Stimulated activated CD8-positive, alpha-beta memory T cell treated with anti-CD3 and anti-CD28 coated beads, Interleukin-2, amount 100 ng/mL, for 1 hour (primary cell): ENCODE measurements around the gene CTNNA1.

Experiments used
- DNase-seq, 2 donors: peaks; one replicate each; pipeline ENCODE4 v3.0.0-alpha.2; 2020; ENCODE audit warnings: low read depth in 2 of 2

The CTNNA1 gene

DNA sequence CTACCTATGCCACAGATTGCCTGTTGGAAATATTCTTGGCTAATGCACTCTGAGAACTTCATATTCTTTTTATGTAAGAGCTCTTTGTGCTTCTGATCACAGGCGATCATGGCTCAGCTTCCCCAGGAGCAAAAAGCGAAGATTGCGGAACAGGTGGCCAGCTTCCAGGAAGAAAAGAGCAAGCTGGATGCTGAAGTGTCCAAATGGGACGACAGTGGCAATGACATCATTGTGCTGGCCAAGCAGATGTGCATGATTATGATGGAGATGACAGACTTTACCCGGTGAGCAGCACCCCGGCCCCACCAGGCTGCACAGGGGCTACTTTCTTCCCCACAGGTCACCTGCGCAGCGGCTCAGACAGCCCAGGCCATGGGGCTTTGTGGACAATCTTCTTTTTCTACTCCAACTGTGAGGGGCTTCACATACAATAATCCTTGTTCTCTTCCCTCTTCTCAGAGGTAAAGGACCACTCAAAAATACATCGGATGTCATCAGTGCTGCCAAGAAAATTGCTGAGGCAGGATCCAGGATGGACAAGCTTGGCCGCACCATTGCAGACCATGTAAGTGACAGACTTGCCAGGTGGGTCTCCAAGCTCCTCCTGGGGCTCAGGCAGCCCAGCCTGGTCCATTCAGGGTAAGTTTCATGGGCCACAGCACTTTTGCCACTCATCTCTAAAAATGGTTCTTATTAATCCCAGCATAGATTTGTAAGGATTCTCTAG, 177.3 kb downstream of the CTNNA1 start:
- DNase-seq, result no peak

DNA sequence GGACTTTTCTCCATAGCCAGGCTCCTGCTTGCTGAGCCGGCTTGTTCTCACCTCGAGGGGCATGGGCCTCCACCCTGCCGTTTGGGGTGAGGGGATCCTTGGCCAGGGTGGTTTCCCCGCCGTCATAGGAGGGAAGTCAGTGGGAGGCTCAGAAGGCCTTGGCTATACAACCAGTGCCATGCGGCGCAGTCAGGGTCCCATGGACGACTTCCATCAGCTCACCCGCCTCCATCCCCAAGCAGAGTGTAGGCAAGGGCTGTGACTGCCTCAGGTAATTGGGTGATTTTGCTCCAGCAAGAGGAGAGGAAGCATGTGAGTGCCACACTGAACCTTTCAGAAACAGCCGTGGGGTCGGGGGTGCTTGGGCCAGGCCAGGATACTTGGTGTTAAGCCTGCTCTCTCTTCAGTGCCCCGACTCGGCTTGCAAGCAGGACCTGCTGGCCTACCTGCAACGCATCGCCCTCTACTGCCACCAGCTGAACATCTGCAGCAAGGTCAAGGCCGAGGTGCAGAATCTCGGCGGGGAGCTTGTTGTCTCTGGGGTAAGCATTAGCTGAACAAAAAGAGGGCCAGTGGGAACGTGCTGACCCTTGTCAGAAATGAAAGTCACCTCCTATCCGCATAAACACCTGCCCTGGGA, 179.1 kb downstream of the CTNNA1 start:
- no peak for DNase-seq

DNA sequence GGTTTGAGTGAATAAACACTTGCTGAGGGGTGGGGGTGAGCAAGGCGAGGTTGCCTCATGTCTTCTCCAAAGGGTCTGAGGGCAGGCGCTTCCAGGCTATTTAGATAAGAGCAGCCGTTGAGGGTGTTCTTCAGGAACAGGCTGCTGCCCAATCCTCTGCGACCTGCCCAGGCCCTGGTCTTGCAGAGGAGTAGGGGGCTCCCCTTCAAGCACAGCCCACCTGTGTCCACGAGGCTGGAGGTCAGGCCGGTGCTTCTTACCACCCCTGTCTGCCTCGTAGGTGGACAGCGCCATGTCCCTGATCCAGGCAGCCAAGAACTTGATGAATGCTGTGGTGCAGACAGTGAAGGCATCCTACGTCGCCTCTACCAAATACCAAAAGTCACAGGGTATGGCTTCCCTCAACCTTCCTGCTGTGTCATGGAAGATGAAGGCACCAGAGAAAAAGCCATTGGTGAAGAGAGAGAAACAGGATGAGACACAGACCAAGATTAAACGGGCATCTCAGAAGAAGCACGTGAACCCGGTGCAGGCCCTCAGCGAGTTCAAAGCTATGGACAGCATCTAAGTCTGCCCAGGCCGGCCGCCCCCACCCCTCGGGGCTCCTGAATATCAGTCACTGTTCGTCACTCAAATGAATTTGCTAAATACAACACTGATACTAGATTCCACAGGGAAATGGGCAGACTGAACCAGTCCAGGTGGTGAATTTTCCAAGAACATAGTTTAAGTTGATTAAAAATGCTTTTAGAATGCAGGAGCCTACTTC, 180.5 kb downstream of the CTNNA1 start:
- no peak for DNase-seq

DNA sequence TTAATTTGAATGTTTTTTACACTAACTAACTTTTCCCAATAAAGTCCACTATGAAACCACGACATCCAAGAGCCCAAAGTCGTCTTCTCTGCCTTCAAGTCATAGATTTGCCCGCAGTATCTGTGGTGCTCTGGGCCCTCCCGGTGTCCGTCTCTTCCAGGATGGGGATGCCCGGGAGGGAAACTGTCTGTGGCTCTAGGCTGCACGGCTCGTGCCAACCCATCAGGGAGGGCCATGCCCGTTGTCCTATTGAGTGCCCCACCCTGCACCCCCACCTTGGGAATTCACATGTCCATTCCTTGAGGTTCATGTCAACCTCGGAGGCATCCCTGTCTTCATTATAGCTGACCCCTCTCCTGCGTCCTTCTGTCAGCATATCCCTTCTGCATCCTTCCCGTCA, 181.7 kb downstream of the CTNNA1 start:
- no peak for DNase-seq

DNA sequence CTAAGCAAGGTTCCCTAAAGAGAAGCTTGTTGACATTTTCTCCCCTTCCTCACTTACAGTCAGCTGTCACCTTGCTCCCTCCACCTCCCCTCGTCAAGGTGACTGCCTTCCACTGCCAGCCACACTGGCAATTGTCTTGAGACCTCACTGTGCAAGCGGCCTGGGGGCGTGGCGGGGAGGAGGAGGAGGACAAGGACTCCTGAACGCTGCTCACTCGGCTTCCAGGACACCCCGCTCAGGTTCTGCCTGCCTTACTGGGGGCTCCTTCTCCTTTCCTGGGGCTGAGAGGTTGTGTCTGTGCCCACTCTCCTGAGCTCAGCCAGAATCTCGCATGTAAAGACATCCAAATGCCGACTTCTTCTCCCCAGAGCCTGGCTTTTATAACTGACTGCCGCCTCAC, 182.2 kb downstream of the CTNNA1 start:
- no peak for DNase-seq

DNA sequence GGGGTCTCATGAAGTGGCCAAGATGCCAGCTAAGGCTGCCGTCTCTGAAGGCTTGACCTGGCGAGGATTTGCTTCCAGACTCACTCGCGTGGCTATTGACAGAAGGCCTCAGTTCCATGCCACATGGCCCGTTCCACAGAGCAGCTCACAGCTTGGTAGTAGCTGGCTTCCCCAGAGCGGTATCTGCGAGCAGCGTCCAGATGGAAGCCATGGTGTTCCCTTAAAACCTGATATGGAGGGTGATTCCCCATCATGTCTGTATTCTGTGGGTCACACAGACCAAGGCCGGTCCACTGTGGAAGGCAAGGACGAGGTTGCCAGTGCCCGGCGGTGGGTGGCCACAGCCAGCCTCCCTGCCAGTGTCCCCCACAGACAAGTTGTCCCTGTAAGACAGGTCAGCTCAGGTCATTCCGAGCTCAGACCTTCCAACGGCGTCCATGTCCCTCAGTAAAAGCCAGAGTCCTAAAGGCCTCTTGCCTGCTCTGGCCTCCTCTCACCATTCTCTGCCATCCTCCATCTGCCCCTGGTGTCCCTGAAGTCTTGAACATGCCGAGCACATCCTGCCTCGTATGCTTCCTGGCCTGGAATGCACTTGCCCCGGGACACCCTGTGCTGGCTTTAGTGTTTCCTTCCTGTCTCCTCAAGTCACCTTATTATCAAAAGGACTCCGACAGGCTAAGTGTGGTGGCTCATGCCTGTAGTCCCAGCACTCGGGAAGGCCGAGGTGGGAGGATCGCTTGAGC, 183.2 kb downstream of the CTNNA1 start:
- no peak for DNase-seq

DNA sequence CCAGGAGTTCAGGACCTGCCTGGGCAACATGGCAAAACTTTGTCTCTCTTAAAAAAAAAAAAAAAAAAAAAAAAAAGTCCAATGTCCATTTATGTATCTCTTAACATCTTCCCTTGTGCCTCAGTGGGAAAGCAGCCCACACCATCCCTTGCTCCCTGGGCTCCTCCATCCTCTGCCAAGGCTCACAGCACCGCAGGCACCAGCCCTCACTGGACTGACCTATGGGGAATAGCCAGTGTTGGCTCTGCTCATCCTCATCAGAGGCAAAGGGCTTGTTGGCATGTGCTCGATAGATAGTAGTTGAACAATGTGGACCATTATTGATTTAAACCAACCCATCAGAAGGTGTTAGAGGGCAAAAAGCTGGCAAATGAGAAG, 183.7 kb downstream of the CTNNA1 start:
- no peak for DNase-seq

DNA sequence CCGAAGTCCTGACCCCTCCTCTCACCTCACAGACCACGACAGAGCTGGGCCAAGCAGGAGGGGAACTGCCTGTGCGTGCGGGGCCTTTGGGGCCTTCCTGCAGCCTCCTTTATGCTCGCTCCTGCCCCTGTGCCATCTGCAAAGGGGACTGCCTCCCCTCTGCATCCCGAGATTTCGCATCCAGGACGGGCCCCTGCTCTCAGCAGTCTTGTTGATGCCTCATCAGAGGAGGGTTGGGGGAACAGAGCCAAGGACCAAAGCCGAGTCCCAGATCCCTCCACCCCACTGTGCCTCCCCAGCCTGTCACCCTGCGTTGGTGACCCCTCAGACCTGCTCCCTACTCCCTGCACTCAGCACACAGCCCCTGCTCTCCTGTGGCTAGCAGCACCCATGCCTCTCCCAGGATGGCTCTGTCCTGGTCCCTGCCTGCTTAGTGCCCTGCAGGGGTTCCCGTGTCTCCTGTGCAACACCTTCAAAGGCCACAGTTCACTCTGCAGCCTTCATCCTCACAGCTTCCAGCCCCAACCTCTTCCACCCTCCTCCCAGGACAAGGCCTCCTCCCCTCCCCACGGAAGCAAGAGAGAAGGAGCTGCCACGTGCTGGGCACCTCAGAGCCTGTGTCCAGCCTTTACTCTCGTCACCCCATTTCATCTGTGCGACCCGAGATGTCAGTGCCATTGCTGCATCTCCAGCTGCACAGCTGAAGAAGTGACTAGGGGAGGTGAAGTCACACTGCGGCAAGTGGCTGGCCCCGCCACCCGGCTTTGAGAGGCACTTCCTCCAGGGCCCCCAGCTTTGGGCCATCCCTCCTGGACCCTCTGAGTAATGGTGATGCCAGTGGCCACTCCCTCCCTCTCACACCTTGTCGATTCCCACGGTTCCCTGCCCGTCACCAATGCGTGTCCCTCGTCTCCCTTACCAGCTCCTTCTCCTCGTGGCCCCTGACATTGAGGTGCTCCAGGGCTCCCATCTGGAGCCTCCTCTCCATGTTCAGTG, 184.5 kb downstream of the CTNNA1 start:
- no peak for DNase-seq

DNA sequence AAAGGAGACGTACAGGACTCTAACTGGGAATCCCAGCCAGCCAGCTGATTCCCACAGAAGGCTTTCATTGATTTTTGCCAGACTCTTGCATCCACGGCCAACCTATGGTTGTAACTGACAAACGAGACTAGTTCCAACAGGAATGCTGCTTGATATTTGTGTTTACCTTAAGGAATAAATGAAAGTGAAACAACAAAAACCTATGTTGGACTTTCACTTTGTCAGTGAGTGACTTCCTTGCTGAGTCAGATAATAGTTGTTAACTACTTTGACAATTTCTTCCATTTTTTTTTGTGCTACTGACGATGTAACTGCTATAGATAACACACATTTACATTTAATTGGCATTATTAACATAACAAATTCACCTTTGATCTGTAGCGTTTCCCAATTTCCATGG, 185.3 kb downstream of the CTNNA1 start:
- DNase-seq, result no peak

DNA sequence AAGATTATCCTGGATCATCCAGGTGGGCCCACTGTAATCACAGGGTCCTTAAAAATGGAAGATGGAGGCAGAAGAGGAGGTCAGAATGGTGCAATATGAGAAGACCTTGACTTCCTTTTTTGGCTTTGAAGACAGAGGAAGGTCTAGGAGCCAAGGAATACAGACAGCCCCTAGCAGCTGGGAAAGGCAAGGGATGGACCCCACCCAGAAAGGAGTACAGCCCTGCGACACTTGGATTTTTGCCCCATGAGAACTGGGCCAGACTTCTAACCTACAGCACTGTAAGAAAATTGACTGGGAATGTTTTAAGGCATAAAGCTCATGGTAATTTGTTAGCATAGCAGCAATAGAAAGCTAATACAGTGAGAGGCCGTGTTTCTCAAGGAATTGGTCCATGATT, 188.8 kb downstream of the CTNNA1 start:
- no peak for DNase-seq

DNA sequence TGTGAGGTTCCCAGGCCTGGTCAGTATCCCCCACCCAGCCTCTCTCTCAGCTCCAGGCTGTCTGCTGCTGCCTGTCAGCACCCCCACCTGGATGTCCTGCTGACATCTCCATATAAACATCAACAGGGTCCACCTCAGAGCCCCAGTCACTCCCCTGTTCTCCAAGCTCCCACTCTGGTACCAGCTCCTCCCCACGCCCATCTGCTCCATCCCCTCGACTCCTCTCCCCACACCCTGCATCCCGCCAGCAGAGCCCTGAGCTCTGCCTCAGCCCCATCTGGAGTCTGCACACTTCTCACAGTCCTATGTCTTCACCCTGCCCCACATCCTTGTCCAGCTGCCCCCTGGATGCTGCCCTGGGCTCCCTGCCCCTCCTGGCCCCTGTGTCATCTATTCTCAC, 189.6 kb downstream of the CTNNA1 start:
- DNase-seq, result no peak

DNA sequence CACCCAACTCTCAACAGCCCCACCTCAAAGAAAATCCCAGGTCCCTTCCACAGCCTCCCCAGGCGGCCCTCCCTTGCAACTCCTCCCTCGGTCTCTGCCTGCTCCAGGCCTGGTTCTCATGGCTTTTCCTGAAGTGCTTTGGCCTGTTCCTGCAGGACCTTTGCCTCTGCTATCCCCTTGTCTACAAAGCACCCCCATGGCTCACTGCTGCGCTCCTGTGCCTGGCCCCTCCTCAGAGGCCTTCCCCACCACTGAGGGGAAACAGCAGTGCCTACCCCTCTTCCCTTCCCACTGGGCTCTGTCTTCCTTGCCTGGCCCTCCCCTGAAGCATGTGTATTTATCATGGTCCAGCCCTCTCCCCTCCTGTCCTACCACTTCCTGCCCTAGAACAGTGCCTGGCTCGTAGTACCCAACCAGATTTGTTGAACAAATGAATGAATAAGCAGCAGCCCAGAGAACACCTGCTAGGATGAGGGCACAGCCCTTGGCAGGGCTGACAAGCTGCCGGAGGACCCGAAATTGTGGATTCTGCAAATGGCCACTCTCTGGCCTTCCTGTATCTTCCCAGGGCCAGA, 190.5 kb downstream of the CTNNA1 start:
- no peak for DNase-seq

DNA sequence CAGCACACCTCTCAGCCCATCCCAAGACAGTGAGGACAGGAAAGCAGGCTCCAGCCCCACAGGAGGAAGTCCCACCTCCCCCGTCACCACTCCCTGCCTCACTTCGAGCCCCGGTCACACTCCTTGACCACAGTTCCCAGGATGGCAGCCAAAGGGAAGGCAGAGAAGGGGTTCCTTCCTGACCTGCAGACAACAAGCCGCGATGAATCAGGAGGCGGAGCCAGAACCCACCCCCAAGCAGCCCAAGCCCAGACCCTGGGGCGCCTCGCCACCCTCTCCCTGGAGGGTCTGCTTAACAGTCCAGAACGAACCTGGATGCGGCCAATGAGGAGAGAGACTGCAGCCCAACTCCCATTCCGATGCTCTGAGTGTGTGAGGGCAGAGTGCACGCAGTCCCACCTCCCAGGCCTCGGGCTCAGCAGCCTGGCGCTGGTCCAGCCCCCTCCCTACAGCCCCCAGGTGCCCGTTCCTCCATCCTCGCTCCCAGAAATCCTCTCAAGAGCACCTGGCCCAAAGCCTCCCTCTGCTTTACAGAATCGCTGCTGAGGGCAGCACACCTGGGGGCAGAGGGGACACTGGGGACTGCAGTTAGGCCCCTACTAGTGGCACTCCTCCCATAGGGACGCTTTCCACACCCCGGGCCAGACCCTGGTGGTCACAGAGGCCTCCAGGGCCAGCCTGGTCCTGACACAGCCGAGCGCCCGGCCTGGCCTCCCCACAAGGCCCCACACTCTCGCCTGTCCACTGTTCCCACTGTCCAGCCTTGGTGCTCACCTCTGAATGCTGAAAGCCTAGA, 191.5 kb downstream of the CTNNA1 start:
- DNase-seq, result no peak

DNA sequence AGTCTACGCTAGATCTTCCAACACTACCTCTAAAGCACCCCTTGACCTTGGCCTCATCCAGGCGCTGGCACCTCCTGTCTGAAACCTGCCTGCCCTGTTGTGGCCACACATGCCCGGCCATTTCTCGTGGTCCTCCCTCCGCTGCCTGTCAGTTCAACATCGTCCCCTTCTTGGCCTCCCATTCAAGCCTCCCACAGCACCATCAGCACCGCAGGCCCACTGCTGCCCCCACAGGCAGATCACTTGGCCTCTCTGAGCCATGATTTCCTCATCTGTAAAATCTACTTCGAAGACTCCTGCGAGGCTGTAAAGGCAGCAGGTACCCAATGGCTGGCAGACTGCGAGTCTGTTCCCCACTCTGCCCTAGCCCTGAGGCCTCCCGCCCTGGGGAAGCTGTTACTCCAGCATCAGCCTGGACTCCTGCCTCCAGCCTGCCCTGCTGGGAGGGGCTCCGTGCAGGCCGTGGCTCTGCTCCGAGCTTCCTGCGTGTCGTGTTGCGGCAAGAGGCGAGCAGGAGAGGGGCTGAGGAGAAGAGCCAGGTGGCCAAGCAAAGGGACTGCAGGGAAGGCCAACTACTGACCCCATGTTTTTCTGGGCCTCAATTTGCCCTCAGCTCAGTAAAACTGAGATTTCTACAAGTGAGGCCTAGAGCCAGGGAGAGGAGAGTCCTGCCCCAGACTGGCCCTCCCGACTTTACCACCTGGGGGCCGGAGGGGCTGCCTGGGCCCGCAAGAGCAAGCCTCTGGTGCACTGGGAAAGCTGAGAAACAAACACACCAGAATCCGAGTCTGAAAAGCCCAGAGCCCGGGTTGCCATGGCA, 192.4 kb downstream of the CTNNA1 start:
- DNase-seq, result no peak

DNA sequence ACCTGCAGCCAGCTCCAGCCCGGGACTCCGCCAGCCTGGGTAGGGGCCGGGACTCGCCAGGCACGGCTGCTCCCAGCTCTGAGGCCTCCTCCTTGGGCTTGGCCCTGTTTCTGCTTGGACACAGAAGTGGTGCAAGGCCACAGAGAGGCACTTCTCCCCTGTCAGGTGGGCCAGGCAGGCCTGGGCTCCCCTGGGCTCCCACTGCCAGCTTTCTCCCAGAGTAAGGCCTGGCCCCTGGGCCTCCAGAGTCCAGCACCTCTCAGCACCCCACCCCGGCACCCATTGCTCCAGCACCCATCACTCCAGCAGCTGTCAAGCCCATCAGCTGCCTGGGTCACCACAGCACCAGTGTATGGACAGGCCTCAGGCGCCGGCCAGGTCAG, 193.0 kb downstream of the CTNNA1 start:
- DNase-seq, result no peak

DNA sequence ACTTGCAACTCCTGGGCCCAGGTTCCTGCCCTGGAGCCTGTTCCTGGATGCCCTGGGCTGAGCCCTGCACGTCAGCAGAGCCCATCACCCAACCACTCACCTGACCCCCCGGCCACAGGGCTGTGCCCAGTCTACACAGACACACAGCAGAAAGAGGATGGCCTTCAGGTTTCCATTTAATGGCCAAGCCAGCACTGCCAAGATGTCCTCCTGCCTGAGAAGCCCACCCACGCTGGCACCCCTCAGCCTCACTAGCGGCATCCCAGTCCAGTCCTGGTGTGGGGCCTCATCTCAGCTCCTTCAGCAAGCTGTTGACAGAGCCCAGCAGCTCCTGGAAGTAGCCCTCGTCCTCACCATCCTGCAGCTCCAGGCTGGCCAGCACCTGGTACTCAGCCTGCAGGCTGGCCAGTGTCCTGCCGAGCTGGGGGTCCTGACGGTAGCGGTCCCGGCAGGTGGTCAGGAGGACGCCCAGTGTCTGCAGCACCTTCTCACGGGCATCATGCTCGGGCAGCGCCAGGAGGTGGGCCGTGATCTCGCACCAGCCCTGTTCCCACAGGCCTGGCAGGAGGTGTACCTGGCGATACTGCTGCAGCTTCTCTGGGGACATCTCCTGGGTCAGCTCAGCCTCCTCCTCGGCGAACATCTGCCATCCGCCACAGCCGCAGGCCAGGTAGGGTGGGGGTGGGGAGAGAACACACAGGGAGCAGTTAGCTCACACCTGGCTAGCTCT, 193.8 kb downstream of the CTNNA1 start:
- no peak for DNase-seq

DNA sequence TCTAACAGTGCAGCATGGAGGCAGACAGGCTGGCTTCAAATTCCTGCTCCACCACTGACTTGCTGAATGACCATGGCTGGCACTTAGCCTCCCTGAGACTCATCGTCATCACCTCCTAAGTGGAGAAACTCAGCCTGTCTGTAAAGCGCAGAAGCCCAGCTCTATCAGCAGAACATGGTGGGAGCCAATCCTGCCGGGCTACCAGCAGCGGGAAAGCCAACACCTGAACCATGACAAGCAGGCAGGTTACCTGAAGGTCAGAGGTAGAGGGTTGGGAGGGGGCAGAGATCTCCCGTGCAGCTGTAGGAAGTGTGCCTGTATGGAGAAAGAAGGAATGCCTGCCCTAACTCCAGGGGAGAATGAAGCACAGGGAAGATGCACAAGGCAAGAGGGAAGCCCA, 194.6 kb downstream of the CTNNA1 start:
- DNase-seq, result no peak

DNA sequence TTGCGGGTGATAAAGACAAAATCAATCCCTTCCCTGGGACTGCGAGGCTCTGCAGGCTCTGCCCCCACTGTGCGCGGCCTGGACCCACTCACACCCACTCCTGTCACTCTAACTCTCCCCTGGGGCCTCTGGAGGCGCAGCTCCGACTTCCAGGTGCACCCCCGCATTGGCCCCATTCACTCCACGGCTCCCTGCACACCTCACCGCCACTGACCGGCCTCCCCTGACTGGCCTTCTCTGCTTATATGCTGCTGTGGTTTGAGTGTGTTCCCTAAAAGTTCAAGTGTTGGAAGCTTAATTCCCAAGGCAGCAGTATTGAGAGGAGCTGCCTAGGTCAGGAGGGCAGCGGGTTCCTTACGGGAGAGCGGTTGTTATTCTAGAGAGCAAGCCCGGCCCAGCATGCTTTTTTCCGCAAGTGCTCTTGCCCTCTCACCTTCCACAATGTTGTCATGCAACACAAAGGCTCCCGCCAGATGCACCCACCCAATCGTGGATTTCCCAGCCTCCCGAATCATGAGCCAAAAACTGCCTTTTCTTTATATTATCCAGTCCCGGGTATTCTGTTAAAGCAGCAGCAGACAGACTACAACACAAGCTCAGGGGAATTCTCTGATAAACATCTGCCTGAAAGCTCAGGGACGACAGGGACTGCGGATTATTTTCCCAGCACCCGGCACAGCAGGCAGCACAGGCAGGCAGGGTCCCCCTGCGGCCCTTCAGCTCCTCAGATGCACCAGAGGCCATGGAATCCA, 195.4 kb downstream of the CTNNA1 start:
- DNase-seq, result no peak
